Hypothalamus (tissue), 51 donors: ENCODE data around the gene SLC35D3.
"Not testable (repeated sequence)": the region's sequence is repeated elsewhere in the genome, so short reads cannot be mapped to it uniquely, and the experiment has no call there.

Experiments used
- DNase-seq, 51 donors: peaks; one replicate each; lab custom pipeline; 2025; lab: John Stamatoyannopoulos, UW

Gene SLC35D3, protein sequence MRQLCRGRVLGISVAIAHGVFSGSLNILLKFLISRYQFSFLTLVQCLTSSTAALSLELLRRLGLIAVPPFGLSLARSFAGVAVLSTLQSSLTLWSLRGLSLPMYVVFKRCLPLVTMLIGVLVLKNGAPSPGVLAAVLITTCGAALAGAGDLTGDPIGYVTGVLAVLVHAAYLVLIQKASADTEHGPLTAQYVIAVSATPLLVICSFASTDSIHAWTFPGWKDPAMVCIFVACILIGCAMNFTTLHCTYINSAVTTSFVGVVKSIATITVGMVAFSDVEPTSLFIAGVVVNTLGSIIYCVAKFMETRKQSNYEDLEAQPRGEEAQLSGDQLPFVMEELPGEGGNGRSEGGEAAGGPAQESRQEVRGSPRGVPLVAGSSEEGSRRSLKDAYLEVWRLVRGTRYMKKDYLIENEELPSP

DNA sequence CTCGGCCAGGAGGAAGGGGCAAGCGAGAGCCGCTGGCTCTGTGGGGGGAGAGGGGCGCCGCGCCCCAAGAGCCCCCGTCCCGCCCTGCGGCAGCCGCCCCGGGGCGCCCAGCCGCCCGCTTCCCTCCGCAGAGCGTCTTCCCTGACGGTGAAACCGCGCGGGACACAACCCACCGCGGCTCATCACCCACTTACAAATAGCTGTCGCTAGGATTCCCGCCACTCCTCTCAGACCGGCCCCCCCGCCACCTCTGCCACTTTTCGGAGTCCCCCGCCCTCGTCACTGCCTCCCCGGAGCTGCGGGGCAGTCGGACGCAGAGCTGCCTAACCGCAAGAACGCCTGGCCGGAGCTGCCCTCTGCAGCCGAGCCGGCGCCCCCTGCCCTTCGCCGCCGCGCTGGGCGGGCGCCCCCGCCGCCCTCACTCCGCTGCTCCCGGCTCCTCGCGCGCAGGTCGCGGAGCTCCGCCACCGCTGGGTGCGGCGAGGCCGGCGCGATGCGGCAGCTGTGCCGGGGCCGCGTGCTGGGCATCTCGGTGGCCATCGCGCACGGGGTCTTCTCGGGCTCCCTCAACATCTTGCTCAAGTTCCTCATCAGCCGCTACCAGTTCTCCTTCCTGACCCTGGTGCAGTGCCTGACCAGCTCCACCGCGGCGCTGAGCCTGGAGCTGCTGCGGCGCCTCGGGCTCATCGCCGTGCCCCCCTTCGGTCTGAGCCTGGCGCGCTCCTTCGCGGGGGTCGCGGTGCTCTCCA, at the start of gene SLC35D3:
Gene SLC35D3, plus strand, starts transcription at position 366 of the 749 bp plus-strand sequence. Its CDS starts 128 bp downstream, at position 494.
- peak in 1 of 51 donors; percentile 10 for DNase-seq

DNA sequence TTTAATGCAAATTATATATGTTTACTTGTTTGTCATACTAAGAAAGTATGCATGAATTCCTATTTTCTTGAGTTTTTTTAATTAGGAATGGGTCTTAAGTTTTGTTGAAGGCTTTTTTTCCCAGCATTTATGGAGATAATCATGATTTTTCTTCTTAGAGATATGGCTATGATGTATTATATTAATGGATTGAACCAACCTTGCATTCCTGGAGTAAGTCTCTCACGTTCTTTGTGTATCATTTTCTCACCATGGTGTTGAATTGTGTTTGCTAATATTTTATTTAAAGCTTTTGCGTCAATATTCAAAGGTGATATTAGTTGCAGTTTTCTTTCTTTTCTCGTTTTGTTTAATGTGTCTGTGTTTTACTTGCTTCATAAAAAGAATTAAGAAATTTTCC, 48.4 kb upstream of the SLC35D3 start:
- DNase-seq = no peak

DNA sequence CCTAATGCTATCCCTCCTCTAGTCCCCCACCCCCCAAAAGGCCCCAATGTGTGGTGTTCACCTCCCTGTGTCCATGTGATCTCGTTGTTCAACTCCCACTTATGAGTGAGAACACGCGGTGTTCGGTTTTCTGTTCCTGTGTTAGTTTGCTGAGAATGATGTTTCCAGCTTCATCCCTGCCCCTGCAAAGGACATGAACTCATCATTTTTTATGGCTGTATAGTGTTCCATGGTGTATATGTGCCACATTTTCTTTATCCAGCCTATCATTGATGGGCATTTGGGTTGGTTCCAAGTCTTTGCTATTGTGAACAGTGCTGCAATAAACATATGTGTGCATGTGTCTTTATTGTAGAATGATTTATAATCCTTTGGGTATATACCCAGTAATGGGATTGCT, 45.6 kb upstream of the SLC35D3 start:
- not testable (repeated sequence) for DNase-seq

DNA sequence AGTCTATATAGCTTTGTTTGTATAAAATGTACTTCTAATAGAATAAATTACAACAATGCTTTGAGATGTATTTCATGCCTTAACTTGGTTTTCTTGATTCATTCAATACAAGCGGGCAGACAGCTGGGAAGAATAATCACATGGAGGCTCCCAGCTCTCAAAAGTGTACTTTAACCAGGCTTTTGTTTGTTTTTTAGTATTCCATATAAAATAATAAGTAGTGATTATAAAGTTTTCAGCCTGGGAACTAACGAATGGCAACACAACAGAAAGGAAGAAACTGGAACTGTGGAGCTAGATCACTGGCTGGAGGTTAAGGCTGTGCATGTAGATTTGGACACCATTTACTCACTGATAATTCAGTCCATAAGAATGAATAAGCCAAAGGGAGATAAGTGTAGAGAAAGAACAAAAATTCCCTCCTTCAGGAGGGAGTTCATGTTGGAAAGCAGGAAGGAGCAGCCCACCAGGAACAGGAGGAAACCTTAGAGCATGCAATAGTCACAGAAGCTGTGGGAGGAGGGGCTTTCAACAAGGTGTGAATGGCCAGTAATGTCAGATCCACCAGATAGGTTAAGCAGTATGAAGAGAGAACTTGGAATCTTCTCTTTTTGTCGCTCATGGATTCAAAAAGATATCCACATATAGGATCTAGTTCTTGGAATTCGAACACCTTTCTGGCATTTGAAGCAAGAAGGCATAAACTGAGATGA, 41.2 kb upstream of the SLC35D3 start:
- DNase-seq = no peak

DNA sequence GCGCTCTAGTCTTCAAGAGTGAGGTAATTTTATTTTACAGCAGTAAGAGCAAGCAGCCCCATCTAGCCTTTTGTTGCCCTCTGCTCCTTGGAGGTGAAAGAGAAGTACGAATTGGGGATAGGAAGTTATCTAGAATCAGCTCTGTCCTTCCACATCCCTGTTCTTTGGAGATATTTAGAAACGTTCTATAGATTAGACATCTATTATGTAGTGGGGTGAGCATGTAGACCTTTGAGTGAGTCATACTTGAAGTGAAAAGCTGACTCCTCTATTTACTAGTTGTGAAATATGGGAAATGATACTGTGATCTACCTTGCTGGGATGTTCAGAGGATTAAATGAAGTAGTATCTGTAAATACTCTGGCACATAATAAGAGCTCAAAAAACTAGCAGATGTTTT, 36.0 kb upstream of the SLC35D3 start:
- no peak for DNase-seq

DNA sequence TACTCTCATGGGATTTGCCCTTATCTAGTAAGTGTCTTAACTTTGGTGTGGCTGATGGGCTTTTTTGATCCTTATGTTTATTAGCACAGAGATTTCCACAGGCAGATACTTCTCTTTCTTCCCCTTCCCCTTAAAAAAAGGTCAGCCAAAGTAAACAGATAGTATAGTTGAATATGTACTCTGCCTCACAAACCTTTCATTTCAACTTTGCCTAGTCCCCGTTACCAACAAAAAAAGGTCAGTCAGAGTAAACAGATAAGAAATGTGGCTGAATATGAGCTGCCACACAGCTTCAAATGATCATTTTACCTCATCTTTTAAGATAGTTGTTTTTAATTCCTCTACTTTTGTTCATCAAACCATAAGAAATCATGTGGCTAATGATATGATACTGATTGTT, 34.1 kb upstream of the SLC35D3 start:
- DNase-seq = no peak

DNA sequence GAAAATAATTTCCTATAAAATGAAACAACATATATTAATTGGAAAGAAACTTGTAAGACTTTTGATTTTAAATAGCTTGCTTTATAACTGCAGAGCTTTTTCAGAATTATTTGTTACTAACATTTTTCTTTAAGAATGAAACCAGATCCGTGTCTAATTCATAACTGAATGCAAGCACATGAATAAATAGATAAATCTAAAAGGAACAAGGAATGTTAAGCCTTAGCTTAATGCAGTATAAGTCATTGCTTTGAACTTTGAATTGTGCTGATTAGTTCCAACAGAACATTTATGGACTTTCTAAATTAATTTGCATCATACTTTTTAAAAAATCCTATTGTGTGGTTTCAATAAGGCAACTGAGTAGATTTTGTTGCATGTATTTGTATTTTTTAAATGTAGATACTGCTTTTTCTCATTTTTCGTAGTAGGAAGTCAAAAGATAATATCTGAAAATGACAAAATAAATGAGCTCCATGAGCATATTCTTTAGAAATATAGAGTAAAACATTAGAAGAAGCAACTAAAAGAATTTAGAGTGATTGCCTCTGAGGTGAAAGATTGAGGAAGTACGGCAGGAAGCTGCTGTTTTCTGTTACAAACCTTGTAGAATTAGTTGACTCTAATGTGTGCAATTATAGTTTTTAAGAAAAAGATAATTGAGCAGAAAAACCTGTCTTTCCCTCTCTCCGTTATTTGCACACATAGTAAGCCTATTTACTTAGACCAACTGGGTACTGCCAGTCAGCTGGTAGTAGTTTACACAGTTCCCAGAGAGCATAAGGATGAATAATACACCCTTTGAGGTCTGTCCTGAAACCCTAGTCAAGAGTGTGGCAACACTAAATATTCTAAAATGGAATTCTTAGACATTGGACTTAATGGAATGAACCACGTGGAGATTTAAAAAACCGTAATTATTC, 32.6 kb upstream of the SLC35D3 start:
- DNase-seq = no peak

DNA sequence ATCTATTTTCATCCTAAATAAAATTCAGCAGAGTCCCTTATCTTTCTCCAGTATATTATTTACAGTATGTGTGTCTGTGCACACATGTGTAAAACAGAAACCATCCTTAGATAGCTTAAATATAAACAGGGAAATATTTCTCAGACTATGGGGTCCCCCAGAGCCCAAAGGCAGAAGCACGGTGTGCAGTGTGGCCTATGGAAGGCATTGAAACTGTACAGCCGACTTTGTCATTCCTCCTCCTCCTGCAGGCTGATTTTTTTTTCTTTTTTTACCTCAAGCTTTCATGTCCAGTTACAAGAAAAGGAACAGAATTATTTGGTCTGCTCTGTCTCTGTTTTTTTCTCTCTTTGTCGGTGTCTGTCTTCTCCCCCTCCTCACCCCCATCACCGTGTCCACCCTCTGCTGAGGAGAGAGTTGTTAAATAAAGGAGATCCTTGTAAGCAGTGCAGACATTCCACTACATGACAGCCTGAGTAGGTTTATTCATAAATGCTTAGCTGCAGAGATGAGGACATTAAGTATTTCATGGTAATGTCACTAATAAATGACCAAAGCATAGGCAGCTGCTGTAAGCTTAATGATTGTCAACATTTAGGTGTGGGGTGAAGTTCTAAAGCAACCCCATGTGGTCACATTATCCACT, 31.8 kb upstream of the SLC35D3 start:
- no peak for DNase-seq

DNA sequence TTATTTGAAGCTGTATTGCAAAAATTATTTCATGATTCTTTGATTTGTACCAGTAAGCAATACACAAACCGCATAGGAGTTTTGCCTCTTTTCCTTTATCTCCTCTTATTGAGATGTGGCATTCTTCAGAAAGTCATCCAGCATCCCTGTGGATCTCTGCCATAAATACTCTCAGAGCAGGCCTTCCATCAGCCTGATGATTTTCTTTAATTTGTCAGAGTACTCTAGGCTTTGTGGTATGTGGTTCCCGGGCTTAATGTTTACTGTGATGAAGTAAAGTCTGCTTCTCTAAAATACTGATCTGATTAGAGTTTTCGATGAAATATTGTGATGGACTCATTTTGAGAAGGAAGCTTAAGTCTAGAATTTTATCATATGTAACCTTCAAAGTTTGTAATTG, 31.1 kb upstream of the SLC35D3 start:
- no peak for DNase-seq

DNA sequence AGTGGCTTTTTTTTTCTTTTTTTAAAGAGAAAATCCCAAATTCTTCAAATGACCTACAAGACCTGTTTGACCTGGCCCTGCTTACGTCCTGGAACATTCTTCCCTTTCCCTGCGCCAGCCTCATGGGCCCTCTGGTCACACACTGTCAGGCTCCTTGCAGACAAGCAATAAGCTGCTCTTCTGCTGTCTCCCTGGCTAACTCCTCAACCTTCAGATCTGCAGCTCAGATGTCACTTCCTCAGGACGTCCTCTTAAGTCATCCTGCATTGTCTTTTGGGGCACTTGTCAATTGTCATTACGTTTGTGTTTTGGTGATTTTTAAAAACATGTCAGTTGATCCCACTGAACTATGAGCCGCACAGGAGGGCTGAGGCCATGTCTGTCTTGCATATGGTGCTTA, 28.9 kb upstream of the SLC35D3 start:
- DNase-seq = no peak

DNA sequence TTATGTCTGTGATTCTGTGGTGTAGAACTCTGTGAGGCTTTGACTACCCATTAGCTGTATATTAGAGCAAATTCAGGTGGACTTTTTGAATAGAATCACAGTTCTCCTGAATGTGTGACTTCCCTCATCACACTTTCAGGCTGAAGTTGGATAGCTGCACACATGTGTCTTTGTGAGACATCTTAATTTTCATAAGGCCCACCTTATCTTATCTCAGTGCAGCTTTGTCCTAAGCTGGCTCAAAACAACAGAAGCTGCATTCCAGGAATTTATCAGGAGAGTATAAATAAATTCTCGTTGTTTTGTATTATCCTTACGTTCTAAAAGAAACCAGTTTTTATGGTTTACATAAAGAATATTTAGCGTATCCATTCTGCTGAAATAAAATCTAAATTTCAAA, 26.2 kb upstream of the SLC35D3 start:
- no peak for DNase-seq

DNA sequence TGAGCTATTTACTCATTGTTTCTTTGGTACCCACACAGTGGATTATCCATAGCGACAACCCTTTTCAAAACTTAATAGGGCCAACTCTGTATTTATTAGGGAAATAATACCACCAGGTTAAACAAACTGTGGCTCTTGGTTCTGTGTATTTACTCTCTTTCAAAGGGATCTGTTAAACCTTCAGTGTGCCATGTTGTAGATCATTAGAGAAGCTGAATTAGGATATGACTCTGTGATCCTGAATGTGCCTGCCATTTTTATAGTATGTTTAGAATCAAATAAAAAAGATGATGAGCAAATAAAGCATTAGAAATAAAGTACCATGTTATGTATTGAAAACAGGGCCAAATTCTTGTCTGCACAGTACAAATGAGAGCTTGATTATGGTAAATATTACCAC, 25.0 kb upstream of the SLC35D3 start:
- no peak for DNase-seq

DNA sequence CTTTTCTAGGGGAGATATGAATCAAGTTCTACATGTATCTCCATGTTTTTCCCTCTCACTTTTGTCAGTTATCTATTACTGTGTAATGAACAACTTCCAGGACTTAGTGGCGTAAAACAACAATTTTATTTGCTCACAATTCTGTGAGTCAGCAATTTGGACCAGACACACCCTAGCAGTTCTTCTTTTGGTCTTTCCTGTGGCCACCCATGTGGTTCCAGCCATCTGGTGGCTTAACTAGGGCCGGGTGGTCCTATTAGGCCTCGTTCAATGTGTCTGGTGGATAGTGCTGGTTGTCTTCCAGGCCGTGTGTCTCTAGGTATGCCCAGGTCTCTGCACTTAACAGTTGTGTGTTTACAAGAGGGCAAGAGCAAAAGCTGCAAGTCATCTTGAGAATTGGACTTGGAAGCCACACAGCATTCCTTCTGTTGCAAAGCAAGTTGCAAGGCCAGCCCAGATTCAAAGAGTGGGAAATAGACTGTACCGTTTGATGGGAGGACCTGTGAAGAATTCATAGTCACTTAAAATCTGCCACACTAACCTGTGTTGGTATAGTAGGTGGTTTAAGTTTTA, 20.8 kb upstream of the SLC35D3 start:
- DNase-seq = no peak

DNA sequence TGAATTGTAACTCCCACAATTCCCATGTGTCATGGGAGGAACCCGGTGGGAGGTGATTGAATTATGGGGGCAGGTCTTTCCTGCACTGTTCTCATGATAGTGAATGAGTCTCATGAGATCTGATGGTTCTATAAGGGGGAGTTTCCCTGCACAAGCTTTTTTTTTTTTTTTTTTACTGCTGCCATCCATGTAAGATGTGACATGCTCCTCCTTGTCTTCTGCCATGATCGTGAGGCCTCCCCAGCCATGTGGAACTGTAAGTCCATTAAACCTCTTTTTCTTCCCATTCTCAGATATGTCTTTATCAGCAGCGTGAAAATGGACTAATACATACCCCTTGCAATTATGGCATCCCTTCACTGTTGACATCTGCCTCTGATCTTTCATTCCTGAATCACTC, 17.6 kb upstream of the SLC35D3 start:
- DNase-seq = not testable (repeated sequence)

DNA sequence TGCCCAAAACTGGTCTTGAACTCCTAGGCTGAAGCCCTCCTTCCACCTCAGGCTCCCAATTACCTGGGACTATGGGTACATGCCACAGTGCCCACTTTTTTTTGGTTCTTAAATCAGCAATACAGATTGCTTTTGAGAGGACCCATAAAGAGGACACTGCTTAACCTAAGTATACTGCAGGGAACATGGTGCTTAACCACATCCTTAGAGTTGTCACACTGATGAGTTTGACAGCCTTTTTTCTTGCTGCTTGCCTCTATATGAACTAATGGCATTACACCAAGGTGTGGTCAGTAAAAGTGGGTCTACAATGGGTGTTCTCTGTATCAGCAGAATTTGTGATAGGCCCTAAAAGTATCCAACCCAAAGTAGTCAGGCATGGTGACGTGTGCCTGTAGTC, 7.2 kb upstream of the SLC35D3 start:
- DNase-seq = no peak

DNA sequence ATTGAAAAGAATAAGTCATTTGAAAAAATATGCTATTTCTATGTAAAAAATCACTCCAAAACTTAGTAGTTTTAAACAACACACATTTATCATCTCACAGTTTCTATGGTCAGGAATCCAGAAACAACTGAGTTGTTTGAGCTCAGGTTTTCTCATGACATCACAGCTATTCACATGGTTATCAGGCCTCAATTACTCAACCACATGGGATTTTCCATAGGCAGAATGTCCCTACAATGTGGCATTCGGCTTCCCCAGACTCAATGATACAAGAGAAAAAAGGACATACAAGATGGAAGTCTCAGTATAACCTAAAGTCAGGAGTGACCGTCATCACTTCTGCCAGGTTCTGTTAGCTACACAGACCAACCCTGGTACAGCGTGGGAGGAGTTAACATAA, 3.4 kb upstream of the SLC35D3 start:
- DNase-seq = no peak

DNA sequence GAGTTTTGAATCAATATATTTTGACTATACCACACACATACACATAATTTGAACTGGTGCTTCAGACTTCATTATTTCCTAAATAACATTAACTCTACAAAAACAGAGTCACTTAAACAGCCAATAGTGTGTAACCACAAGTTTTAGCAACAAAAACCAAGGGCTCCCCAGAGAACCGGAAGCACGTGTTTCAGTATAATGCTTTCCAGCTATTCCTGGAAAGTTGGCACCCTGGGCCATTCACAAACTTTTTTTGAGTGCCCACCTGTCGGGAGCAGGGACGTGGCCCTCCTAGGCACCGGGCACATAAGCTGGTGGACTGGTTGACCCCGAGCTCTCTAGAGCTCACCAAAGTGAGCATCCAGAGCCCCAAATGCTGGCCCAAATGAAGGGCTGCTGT, 1.9 kb upstream of the SLC35D3 start:
- no peak for DNase-seq

DNA sequence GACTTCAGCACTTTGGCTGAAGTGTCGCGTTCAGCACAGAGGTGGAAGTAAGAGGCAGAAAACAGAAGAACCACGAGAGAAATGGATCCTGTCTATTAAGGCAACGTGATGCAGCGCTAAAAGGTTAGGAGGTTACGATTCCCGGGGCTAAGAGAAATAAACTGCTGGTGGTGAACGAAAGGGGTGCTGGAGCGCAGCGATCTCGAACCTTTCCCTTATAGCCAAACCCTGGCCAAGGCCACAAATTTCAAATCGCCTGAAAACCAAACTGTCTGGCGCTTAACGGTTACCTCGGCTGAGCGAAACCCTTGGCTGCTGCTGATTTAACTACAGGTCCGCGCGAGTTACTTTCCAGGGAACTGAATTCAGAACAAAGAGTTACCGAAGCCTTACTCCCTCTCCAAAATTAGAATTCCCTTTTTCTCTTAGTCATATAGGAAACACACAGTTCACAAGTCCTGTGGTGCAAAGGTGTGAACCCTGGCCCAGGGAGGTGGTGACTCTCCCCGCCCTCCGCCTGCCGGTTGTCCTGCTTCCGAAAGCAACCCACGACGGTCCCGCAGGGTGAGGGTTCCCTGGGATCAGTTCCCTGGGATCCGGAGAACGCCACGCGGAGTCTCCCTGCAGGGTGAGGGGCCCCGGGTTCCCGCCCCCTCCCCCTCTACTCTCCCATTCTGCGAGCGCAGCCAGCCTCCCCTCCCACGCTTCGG, 1.3 kb upstream of the SLC35D3 start:
- DNase-seq = no peak

DNA sequence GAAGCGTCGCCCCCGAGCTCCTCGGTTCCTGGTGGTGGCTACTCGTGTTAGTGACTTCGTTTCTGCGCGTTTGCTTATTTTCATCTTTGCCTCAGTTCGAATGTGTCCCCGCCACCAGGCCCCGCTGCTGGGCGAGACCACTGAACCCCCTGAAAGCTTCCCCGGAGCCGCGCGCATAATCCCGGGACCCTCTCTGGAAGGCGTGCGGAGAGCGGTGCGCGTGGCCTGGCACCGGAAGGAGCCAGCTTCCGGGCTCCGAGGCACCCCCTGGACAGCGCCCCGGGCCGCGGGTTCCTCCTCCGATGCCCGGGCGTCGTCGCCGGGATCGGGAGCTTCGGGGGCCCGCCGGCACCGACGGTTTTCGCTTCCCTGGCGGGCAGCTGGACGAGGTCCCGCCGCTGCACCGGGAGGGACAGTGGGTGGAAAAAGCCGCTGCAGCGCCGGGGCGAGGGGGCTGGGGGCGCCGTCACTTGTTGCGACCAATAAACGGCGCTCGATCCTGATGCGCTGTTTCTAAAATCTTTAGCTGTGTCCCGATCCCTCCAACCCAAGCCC, 643 bp upstream of the SLC35D3 start:
- no peak for DNase-seq
